K562 (cell line): ENCODE results near the gene KAT5. TPM values are rescaled to one million over a fixed set of nuclear protein-coding genes. Genes with fewer than 3 reads are reported as not detected.

Experiments
- CEBPG ChIP-seq, 3 experiments: fragments of 200-800 bp in 1 of 3; sonication (Bioruptor generic) in 1 of 3; sonication (generic) in 1 of 3; formaldehyde crosslinking in 1 of 3; IDR thresholded peaks in 2 of 3; conservative IDR thresholded peaks in 1 of 3; 2 replicates each; pipeline versions ENCODE4 v1.6.1 to v1.8.0; 2016 to 2022; ENCODE audit warnings: missing compliant biosample characterization in 2 of 3, missing genetic modification characterization in 2 of 3, mild to moderate bottlenecking in 1 of 3, missing genetic modification reagents in 1 of 3
- GATA2 ChIP-seq: sonication (generic); formaldehyde crosslinking; IDR thresholded peaks from 2 replicates; pipeline ENCODE4 v1.4.0; 2020; ENCODE audit warnings: mild to moderate bottlenecking, missing genetic modification reagents
- GTF2F1 ChIP-seq: IDR thresholded peaks from 2 replicates; pipeline ENCODE4 v1.6.1; 2011; ENCODE audit warnings: low read depth, low read length, improper control_type of control experiment
- KAT8 ChIP-seq: fragments of 450-650 bp; IDR thresholded peaks from 2 replicates; pipeline ENCODE4 v1.6.1; 2016; ENCODE audit warnings: low read depth, mild to moderate bottlenecking
- RAD21 ChIP-seq, 2 experiments: fragments of 250-450 bp in 1 of 2; fragments of 450-650 bp in 1 of 2; sonication (Bioruptor Pico) in 1 of 2; formaldehyde crosslinking in 1 of 2; IDR thresholded peaks in 1 of 2; conservative IDR thresholded peaks in 1 of 2; 2 replicates each; pipeline versions ENCODE4 v1.4.0 to v1.8.0; 2020 to 2022; ENCODE audit warnings: mild to moderate bottlenecking in 2 of 2, moderate library complexity in 1 of 2
- RAD51 ChIP-seq: fragments of 450-650 bp; IDR thresholded peaks from 2 replicates; pipeline ENCODE4 v1.7.1; 2016; ENCODE audit warnings: low read depth, mild to moderate bottlenecking, borderline replicate concordance
- SAFB2 ChIP-seq: fragments of 200-400 bp; formaldehyde crosslinking; IDR thresholded peaks from 2 replicates; pipeline ENCODE4 v1.6.1; 2018; ENCODE audit warnings: borderline replicate concordance, low read length, low read depth, moderate library complexity; ENCODE audit not compliant: severe bottlenecking
- XRCC4 ChIP-seq: IDR thresholded peaks from one replicate; pipeline ENCODE4 v1.6.1; 2011; ENCODE audit not compliant: insufficient read depth, insufficient read length; ENCODE audit errors: extremely low read depth
- ZNF263 ChIP-seq: sonication (generic); formaldehyde crosslinking; IDR thresholded peaks from 2 replicates; pipeline ENCODE4 v1.8.0; 2022; ENCODE audit warnings: mild to moderate bottlenecking, missing genetic modification reagents, borderline replicate concordance
- polyA plus RNA-seq, 8 experiments: library from polyadenylated mRNA; depleted of rRNA in 4 of 8; stranded (reverse) in 5 of 8; unstranded in 3 of 8; fragments of >200 nt; fragmentation: Nextera tagmentation in 2 of 8; fragmentation: Illumina TruSeq in 1 of 8; extraction: Ambion mirVana in 2 of 8; extraction: Trizol in 1 of 8; gene quantifications; 2 replicates each; pipeline versions ENCODE4 v1.2.1 to v1.2.3, GENCODE V29; 2011 to 2014; ENCODE audit warnings: inconsistent platforms in 1 of 8, missing spikeins in 1 of 8
- total RNA-seq, 7 experiments: library from RNA; depleted of rRNA in 6 of 7; stranded (reverse); fragments of >200 nt in 6 of 7; fragmentation: Illumina TruSeq in 2 of 7; extraction: Trizol in 2 of 7; gene quantifications; 2 replicates each; pipeline versions ENCODE4 v1.2.1 to v1.2.3, GENCODE V29; 2011 to 2021; ENCODE audit warnings: low replicate concordance in 1 of 7
- TF ChIP-seq, protein P1 (sequence below): fragments of 200-800 bp; sonication (Bioruptor generic); IDR thresholded peaks from 2 replicates; pipeline ENCODE4 v1.6.1; 2016; ENCODE audit warnings: missing genetic modification characterization, missing compliant biosample characterization
- TF ChIP-seq, protein P2 (sequence below), 2 experiments: fragments of 450-650 bp in 1 of 2; sonication (generic) in 1 of 2; formaldehyde crosslinking in 1 of 2; IDR thresholded peaks; 2 replicates each; pipeline versions ENCODE4 v1.7.1 to v1.9.0; 2016 to 2022; ENCODE audit warnings: inconsistent platforms in 1 of 2, mild to moderate bottlenecking in 1 of 2, missing genetic modification reagents in 1 of 2

Gene KAT5
- total and polyA plus RNA-seq, 9 of the 15 experiments (the other 6 are each of a cell fraction or from before 2014, with no cell fraction given) = 3.6 to 76.8 (median 52.7) TPM

DNA sequence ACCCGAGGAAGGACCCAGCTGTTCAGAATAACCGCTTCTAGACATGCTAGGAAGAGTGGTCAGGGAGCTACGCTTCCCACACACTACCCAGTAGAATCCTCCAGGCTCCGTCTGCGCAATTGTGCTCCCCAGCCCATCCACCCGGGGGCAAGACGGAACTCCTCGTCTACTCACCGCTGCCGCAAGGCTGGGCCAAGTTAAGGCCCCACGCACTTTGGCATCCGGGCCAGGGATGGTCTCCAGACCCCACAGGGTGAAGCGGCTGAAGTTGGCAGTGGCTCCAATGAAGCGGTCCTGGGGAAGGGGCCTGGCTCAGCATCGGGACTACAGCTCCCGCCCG is 7.8 kb downstream of the KAT5 start (continued):
- TF ChIP-seq RAD21 (CRISPR knock-in tag; conservative IDR thresholded peaks at IDR 0.05 in 1 of 2, IDR thresholded peaks at IDR 0.05 in 1 of 2) (no peak), GTF2F1 (no peak), SAFB2 (no peak), RAD51 (no peak), CEBPG (CRISPR knock-in tag; IDR thresholded peaks at IDR 0.05) (0 out of 2 replicates have a peak, but pooled peaks have one; percentile 24), CEBPG (tag; conservative IDR thresholded peaks at IDR 0.05 in 1 of 2, IDR thresholded peaks at IDR 0.05 in 1 of 2) (no peak), GATA2 (CRISPR knock-in tag) (no peak), XRCC4 (no peak), KAT8 (no peak), ZNF263 (CRISPR knock-in tag) (peak; percentile 89)
- TF ChIP-seq, protein P1, sequence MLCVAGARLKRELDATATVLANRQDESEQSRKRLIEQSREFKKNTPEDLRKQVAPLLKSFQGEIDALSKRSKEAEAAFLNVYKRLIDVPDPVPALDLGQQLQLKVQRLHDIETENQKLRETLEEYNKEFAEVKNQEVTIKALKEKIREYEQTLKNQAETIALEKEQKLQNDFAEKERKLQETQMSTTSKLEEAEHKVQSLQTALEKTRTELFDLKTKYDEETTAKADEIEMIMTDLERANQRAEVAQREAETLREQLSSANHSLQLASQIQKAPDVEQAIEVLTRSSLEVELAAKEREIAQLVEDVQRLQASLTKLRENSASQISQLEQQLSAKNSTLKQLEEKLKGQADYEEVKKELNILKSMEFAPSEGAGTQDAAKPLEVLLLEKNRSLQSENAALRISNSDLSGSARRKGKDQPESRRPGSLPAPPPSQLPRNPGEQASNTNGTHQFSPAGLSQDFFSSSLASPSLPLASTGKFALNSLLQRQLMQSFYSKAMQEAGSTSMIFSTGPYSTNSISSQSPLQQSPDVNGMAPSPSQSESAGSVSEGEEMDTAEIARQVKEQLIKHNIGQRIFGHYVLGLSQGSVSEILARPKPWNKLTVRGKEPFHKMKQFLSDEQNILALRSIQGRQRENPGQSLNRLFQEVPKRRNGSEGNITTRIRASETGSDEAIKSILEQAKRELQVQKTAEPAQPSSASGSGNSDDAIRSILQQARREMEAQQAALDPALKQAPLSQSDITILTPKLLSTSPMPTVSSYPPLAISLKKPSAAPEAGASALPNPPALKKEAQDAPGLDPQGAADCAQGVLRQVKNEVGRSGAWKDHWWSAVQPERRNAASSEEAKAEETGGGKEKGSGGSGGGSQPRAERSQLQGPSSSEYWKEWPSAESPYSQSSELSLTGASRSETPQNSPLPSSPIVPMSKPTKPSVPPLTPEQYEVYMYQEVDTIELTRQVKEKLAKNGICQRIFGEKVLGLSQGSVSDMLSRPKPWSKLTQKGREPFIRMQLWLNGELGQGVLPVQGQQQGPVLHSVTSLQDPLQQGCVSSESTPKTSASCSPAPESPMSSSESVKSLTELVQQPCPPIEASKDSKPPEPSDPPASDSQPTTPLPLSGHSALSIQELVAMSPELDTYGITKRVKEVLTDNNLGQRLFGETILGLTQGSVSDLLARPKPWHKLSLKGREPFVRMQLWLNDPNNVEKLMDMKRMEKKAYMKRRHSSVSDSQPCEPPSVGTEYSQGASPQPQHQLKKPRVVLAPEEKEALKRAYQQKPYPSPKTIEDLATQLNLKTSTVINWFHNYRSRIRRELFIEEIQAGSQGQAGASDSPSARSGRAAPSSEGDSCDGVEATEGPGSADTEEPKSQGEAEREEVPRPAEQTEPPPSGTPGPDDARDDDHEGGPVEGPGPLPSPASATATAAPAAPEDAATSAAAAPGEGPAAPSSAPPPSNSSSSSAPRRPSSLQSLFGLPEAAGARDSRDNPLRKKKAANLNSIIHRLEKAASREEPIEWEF (CRISPR knock-in tag) = no peak
- TF ChIP-seq, protein P2, sequence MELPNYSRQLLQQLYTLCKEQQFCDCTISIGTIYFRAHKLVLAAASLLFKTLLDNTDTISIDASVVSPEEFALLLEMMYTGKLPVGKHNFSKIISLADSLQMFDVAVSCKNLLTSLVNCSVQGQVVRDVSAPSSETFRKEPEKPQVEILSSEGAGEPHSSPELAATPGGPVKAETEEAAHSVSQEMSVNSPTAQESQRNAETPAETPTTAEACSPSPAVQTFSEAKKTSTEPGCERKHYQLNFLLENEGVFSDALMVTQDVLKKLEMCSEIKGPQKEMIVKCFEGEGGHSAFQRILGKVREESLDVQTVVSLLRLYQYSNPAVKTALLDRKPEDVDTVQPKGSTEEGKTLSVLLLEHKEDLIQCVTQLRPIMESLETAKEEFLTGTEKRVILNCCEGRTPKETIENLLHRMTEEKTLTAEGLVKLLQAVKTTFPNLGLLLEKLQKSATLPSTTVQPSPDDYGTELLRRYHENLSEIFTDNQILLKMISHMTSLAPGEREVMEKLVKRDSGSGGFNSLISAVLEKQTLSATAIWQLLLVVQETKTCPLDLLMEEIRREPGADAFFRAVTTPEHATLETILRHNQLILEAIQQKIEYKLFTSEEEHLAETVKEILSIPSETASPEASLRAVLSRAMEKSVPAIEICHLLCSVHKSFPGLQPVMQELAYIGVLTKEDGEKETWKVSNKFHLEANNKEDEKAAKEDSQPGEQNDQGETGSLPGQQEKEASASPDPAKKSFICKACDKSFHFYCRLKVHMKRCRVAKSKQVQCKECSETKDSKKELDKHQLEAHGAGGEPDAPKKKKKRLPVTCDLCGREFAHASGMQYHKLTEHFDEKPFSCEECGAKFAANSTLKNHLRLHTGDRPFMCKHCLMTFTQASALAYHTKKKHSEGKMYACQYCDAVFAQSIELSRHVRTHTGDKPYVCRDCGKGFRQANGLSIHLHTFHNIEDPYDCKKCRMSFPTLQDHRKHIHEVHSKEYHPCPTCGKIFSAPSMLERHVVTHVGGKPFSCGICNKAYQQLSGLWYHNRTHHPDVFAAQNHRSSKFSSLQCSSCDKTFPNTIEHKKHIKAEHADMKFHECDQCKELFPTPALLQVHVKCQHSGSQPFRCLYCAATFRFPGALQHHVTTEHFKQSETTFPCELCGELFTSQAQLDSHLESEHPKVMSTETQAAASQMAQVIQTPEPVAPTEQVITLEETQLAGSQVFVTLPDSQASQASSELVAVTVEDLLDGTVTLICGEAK (IDR thresholded peaks at IDR 0.05) = no peak
- TF ChIP-seq, protein P2 (CRISPR knock-in tag; IDR thresholded peaks at IDR 0.05) = no peak
